Thoracic aorta (tissue), 2 donors: ENCODE data around the gene RALGDS. TPM values are rescaled to one million over a fixed set of nuclear protein-coding genes. Genes with fewer than 3 reads are reported as not detected.

Experiments used
- ATAC-seq: fragments of 150-250 bp; one replicate; pipeline ENCODE4 v1.8.0; 2017; ENCODE audit warnings: low read depth; ENCODE audit not compliant: insufficient number of reproducible peaks, low FRiP score
- DNase-seq: peaks from one replicate; pipeline ENCODE4 v3.0.0-alpha.2; 2020; ENCODE audit warnings: low spot score
- H3K27ac ChIP-seq, 2 donors: fragments of 200-600 bp; sonication (generic); 1 replicate in 1 of 2; 2 replicates in 1 of 2; pipeline ENCODE4 v1.5.1; 2016; ENCODE audit warnings: mild to moderate bottlenecking in 2 of 2, moderate library complexity in 2 of 2
- H3K27me3 ChIP-seq: fragments of 200-600 bp; sonication (generic); replicated peaks from 2 replicates; pipeline ENCODE4 v1.6.0; 2016; ENCODE audit warnings: mild to moderate bottlenecking; ENCODE audit not compliant: insufficient read depth
- H3K36me3 ChIP-seq: fragments of 200-600 bp; sonication (generic); one replicate; pipeline ENCODE4 v1.5.1; 2016
- H3K4me1 ChIP-seq, 2 donors: fragments of 200-600 bp; sonication (generic); 1 replicate in 1 of 2; 2 replicates in 1 of 2; pipeline versions ENCODE4 v1.5.1 to v1.6.0; 2016; ENCODE audit warnings: low read depth in 2 of 2, mild to moderate bottlenecking in 1 of 2; ENCODE audit not compliant: control insufficient read depth in 1 of 2
- H3K4me3 ChIP-seq: fragments of 200-600 bp; sonication (generic); 2 replicates; pipeline ENCODE4 v1.5.1; 2016; ENCODE audit warnings: mild to moderate bottlenecking
- H3K9me3 ChIP-seq: fragments of 200-600 bp; sonication (generic); 2 replicates; pipeline ENCODE4 v1.5.1; 2016
- CTCF ChIP-seq: fragments of 200-600 bp; sonication (generic); IDR thresholded peaks from one replicate; pipeline ENCODE4 v1.5.1; 2019; ENCODE audit warnings: antibody characterized with exemption
- total RNA-seq, 2 donors: library from RNA; depleted of rRNA; stranded (reverse); fragments of >200 nt; gene quantifications; one replicate each; pipeline versions ENCODE4 v1.1.0 to v1.2.3, GENCODE V29; 2016

The RALGDS gene
- total RNA-seq, 2 donors from 2014 or later = 30.3 to 98.8 TPM

DNA sequence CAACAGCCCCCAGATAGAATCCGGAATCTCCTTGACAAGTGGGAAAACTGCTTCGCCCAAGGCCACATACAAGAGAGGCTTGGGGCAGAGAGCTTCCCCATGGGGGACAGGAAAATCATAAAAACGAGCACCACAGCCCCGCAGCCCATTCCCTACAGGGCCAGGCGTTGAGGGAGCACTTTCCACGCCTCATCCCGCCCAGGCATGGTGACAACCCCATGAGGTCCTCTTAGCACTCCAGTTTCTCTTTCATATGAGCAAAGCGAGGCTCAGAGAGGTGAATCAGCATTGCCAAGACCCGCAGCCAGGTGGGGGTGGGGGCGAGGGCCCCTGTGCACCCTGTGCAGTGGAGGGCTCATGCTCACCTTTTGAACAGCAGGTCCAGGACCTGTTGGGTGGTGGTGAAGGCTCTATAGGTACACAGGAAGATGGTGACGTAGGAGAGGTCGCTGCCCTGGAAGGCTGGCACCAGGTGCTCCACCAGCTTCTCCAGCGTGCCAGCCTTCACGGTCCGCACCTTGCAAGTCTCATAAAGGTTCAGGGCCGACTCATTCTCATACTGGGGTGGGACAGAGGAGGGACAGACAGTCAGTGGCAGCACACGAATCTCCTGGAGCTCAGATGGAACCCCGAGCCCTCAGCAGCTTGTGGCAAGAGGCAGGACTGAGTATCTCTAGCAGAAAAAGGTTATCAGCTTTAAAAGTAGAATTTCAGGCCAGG is 10.9 kb downstream of the RALGDS start:
- no peak overlapping the region for H3K27ac ChIP-seq
- H3K27me3 ChIP-seq = no peaks in the 10 kb centered on the region
- no peak for DNase-seq
- no peak for ATAC-seq
- peaks cover 44% of the 10 kb centered on the region for H3K36me3 ChIP-seq
- H3K4me3 ChIP-seq = no peak overlapping the region
- no peak for TF ChIP-seq CTCF
- H3K9me3 ChIP-seq = no peaks in the 10 kb centered on the region
- H3K4me1 ChIP-seq = peaks cover 24% of the 10 kb centered on the region in 2 donors

DNA sequence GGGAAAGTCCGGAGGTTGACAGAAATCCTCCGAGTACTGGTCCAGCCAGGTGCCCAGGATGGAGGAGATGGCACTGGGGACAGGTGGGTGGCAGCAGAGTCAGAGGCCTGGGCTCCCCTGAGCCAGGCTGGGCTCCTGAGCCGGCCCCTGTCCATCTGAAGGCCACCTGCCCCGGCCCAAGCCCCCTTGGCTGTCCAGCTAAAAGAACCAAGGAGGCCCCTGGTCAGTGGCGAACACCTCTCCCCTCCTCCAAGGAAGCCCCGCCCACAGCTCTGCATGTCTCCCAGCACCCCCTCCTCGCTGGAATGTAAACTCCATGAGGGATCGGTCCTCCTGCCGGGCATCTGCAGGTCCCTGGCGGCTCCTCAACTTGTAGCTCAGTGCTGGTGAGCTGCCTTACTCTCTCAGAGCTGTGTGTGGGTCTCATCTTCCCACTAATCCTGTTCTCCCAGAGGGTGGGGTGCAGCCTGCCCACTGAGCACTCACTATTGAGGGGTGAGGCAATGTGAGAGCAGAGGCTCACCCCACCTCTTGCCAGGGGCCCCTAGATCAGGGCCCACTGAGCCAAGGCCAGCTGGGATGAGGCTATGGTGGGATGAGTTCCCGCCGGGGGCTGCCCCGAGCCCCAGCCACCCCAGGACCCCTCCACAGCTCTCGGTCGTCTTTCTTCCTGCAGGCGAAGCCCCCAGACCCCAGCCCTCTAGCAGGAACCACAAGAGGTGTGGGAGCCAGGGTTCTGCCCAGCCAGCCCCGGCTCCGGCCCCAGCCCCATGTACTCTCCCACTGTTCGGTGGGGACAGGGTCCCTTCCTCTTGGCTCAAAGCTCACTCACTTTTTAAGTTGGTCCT is 12.0 kb downstream of the RALGDS start:
- DNase-seq = no peak
- Histone ChIP-seq H3K4me3 (no peak overlapping the region), H3K36me3 (peaks cover 55% of the 10 kb centered on the region), H3K27me3 (no peaks in the 10 kb centered on the region), H3K27ac (no peak overlapping the region), H3K4me1 (peaks cover 14% of the 10 kb centered on the region in 2 donors), H3K9me3 (no peaks in the 10 kb centered on the region)
- TF ChIP-seq CTCF = no peak
- ATAC-seq = no peak

DNA sequence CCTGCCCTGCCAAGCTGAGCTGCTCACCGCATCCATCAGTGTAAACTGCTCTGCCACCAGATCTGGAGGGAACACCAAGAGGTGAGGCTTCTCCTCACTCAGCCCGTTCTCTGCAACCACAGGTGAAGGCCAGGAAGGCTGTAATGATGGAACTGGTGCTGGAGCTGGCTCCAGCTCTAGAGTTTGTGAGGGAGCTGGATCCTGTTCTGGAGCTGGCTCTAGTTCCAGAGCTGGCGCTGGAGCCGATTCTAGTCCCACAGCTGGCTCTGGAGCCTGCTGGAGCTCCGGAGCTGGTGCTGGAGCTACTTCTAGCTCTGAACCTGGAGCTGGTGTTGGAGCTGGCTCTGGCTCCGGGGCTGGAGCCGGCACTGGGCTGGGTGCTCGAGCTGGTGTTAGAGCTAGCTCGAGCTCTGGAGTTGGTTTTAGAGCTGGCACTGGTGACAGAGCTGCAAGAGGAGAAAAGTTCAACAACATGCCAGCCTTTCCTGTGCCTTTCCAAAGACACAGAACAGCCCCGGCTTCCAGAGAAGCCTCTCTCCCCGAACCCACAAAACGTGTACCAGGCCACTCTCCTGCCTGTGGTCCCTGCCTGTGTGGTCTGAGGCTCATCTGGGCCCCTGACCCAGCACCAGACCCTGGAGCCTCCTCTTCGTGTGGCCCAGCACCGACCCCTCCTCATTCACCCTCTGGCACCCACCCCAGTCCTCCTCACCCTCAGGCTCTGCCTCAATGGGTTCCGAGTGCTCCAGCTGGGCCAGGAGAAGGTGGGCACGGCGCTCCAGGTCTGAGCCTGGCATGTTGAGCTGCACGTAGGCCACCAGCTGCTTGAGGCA is 12.9 kb downstream of the RALGDS start:
- no peak overlapping the region for H3K4me3 ChIP-seq
- H3K36me3 ChIP-seq = peaks cover 59% of the 10 kb centered on the region
- DNase-seq = no peak
- no peak overlapping the region for H3K27ac ChIP-seq
- no peak for ATAC-seq
- no peaks in the 10 kb centered on the region for H3K27me3 ChIP-seq
- no peak for TF ChIP-seq CTCF
- peaks cover 5% of the 10 kb centered on the region in 2 donors for H3K4me1 ChIP-seq
- no peaks in the 10 kb centered on the region for H3K9me3 ChIP-seq

DNA sequence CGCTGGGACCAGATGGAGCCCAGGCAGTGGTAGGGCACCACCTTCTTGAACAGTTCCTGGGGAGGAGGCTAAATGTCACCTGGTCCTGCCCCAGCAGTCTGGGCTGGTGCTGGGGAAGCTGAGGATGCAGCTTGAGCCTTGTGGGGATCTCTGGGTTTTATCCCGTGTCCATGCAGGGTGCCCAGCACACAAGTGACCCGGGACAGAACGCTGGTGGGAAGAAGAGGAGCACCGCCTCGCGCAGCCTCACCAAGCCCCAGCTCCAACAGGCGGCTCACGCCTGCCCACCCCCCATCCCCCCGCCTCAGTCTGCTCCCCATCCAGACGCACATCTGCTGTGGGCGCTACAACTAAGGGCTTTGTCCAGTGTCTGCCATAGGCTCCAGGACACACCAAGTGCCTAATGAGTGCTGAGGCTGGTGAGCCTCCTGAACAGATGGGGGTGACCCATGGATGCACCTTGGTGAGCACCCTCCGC is 13.8 kb downstream of the RALGDS start:
- Histone ChIP-seq H3K4me3 (no peak overlapping the region), H3K4me1 (no peaks in the 10 kb centered on the region), H3K27me3 (no peaks in the 10 kb centered on the region), H3K36me3 (peaks cover 66% of the 10 kb centered on the region), H3K27ac (no peak overlapping the region), H3K9me3 (no peaks in the 10 kb centered on the region)
- ATAC-seq = no peak
- no peak for TF ChIP-seq CTCF
- no peak for DNase-seq
